NCI-H748 treated with DMSO at 0.1 percent for 48 hours (cell line): ENCODE data around the gene C4orf36.
A peak's percentile ranks its signal among the peaks of the same experiment; 100 is the strongest.

Experiments used
- DNase-seq: peaks from one replicate; lab custom pipeline; 2025; lab: John Stamatoyannopoulos, UW

The C4orf36 gene, protein sequence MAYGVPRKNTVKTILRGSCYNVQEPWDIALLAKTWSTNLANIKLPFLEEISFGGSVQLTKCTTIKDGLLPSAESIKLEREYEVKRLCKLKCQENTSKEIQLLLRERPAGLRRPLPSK

DNA sequence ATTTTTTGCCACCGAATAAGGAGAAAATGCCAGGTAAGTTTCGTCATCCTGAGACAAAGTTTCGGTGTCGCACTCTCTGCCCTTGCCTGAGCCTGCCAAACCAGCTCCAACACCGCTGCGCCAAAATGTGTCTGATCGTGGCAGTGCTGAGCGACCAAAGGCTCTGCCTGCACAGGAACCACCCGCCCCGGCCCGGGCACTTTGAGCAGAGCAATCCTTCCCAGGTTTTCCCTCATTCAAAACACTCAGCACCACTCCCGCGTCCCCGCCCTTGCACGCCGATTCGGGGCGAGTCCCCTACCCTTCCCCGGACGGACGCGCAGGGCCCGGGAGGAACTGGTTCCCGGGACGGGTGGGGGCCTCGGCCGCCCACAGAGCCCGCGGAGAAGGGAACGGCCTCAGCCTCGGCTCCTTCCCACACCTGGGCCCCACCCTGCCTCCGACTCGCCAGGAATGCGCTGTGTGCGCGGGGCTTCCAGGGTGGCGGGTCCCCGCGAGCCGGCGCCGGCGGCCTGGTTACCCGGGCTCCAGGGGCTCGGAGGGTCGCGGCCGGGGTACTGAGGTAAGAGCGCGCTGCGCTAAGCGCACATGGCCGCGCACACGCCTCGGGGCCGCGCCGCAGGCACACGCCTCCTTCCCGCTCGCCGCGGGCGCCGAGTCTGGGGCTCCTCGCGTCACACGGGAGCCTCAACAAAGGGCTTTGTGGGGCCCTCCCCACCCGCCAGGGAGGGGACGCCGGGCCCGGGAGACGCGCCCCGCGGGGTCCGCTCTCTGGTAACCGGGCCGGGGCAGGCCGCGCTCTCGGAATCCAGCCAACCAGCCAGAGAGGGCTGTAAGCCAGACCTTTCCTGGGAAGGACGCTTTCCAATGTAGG lies at the start of gene C4orf36:
TSS of gene C4orf36 (minus strand) at position 661 of the 874 bp plus-strand sequence. CDS start 902 bp downstream, outside the sequence.
- DNase-seq, result no peak

DNA sequence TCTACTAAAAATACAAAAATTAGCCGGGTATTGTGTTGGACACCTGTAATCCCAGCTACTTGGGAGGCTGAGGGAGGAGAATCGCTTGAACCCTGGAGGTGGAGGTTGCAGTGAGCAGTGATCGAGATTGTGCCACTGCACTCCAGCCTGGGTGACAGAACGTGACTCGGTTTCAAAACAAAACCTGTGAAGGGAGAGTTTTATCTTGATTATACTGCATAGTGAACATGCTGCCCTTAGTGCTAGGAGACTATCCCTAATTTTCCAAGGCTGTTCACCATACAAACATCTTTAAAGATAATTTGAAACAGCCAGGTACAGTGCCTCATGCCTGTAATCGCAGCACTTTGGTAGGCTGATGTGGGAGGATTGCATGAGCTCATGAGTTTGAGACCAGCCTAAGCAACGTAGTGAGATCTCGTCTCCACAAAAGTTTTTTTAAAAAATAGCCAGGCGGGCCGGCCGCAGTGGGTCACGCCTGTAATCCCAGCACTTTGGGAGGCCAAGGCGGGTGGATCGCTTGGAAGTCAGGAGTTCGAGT lies 48.8 kb upstream of the C4orf36 start:
- no peak for DNase-seq

DNA sequence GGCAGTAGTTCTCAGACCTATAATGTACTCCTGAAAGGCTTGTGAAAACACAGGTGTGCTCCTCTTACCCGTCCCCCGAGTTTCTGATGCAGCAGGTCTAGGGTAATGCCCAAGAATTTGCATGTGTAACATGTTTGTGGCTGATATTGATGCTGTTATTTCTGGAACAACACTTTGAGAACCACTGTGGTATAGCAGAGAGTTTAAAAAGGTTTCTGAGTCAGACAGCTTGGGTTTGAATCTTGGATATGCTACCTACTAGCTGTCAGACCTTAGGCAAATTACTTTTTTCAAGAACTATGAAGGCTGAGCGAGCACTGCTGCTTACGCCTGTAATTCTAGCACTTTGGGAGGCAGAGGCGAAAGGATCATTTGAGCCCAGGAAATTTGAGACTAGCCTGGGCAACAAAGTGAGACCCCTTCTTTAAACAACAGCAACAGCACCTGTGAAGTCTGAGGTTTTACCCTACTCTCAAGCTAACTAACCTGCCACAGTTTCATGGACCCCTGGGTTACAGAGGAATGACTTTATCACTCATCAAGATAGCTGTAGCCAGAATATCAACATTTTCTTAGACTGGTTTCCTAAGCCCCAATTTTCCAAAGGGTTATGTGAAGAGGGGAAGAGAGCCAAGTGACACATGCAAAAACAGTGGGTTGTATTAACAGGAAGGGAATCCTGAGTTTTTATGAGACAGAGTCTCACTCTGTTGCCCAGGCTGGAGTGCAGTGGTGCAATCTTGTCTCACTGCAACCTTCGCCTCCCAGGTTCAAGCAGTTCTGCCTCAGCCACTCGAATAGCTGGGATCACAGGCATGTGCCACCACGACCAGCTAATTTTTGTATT lies 47.7 kb upstream of the C4orf36 start:
- no peak for DNase-seq

DNA sequence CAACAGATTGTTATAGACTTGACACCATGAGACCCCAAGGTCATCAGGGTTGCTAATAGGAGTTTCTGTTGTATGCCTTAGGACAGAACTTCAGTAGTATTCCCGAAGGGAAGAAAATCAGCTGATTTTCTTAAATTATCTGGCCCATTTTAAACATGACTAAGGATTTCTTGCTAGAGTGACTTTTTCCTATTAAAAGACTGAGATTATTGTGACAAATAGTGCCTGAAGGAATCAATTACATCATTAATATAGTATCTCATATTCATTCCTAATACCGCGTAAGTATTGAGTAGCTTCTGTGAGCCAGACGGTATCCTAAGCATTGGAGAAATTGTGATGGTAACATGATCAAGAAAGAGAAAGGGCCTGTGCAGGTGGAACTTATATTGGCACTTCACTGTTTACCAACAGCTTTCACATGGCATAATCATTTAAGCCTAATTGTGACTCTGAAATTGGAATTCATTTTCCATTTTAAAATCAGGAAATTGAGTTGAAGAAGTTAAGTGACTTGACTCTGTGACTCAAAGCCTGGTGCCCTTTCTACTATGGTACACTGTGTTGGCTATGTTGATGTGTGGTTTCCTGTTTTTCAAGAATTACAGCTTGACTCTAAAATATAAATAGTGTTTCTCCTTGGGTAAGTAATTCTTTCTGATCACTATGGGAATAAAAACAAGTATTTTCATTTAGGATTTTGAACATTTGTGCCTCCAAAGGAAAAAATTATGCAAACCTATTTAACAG lies 46.7 kb upstream of the C4orf36 start:
- DNase-seq, result no peak

DNA sequence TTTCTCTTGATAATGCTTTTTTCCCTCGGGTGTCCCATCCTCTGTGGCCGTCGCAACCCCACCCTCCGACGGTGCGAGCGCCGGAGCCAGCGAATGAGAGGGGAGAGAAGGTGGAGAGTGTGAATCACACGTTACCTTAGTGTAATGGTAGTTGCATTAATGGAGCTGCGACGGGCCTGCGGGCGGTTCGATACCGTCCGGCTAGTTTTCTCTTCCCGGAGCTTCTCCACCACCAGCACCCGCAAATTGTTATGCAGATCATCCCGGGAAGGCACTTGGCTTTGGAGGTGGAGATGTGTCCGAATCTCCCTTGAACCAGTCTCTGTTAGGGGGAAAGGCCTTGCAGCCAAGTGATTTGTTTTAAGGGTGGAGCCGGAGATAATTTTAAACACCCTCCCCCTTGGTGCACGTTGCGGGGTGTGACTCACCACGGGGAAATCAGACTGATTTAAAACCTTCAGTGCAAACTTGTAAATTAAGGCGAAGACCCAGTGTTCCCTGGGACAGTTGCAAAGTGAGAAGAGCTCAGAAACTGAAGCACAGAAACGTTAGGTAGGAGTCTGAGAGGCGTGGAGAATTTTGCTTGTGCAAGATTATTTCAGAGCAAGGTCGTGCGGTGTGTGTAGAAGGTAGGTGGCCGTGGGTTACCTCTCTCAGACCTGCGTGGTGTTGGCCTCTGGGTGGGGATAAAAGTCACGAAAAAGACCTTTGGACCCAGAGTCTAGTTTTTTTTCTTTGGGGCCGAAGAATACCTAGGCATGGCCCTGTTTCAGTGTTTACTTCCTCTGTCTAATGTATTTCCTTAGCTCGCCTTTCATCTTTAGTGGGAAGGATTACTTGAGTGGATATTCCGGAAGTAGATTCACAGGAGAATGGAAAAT lies 43.9 kb upstream of the C4orf36 start:
- DNase-seq, result peak; percentile 30

DNA sequence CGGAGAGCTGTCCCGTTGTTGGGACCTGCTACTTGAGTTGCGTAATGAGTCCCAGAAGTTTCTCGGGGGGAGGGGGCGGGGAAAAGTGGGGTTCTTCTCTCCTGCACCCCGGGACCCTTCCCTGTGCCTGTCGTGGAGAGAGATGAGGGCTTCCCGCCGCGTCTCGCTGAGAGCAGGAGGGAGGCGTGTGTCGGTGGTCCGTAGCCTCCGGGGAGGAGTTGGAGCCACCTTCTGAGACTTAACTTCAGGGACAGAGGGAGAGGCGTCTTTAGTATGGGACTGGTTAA lies 43.3 kb upstream of the C4orf36 start:
- peak; percentile 30 for DNase-seq

DNA sequence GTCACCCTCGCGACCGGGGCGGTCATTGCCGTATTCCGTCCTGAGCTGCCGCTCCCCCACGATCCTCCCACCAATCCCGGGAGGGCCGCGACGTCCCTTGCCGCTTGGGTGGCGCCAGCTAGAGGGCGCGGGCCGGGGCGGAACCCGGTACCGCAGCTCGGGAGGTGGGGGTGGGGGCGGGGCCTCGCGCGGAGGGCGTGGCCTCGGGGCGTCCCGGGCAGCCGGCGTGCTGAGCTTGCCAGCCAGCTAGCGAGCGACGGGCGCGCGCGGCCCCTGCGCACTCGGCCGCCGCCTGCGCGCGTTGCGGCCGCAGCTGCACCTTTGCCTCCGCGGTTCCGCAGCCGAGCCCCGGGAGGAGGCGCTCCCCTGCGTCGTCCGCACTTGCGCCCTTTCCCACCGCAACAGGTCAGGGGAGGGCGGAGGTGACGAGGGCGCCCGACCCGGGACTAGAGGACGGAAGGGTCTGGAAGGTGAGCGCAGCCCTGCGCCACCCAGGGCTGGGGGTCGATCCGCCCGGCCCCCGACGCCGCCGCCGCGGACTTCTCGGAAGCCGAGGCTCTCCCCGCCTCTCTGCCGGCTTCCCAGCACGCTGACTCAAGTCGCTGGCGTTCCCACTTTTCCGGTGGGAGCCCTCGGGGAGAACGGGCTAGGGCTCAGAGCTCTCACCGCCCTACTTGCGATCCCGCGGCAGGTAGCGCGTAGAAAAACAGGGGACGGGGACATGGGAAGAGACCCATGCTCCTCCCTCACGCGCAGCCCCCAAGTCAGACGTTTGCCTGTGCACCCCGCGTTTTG lies 42.7 kb upstream of the C4orf36 start, which contains the start of gene AFF1:
TSS of gene AFF1 (plus strand) at position 241 of the 795 bp plus-strand sequence. CDS start 13,523 bp downstream, outside the sequence.
- peak; percentile 13 for DNase-seq

DNA sequence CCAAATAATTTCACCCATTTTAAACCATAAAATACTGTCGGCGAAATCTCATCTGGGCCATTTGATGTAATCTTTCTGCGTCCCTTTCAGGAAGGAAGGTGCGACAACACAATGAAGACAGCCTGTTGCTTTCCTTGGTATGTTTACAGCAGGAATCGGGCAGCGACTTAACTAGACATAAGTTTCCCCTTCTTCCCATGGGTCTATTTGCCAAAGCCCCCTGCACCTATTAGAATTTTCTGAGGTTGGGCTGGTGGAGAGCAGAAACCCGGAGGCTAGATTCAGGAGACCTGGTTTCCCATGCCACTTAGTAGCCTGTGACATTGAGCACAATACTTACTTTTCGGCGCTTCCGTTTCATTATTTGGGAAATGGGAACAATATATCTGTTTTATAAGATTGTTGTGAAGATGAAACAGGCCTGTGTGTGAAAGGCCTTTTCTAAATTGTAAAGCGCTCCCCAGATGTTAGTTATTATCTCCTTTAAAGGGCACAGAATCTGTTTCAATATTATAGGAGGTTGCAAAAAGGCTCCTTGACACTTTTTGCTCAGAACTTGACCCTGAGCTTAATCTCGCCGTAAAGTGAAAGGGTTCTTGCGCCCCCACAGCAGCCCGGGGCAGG lies 42.0 kb upstream of the C4orf36 start:
- peak; percentile 13 for DNase-seq

DNA sequence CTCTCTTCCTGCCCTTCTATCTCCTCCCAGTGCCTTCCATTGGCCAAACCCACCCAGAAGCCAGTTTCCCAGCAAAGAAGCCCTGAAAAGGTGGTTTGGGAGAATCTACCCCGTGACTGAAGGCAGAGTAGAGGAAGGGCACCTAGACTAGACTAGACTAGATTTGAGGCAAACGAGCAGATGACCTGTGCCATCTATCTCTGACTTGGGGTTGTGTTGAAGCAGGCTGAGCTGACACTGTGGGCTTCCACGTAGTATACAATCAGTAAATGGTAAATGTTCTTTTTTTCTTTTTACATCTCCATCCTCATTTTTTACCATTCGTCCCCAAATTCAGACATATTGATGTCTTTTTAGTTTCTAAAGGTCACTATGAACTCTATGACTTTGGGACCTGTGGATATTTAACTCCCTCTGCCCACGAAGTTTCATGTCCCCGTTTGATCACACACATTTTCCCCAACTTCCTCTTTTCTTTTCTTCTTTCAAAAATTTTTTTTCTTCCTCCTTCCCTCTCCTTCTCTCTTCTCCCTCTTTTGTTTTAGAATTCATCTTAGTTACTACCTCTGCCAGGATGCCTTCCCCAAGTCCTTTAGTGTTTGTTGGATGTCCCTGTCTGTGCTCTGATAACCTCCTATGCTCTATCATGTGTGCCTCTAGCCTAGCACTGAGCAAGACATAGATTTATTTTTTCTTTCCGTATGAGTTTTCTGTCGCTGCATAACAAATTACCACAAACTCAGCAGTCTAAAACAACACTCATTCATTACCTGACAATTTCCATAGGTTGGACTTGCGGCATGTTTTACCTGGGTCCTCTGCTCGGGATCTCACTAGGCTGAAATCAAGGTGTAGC lies 36.4 kb upstream of the C4orf36 start:
- no peak for DNase-seq

DNA sequence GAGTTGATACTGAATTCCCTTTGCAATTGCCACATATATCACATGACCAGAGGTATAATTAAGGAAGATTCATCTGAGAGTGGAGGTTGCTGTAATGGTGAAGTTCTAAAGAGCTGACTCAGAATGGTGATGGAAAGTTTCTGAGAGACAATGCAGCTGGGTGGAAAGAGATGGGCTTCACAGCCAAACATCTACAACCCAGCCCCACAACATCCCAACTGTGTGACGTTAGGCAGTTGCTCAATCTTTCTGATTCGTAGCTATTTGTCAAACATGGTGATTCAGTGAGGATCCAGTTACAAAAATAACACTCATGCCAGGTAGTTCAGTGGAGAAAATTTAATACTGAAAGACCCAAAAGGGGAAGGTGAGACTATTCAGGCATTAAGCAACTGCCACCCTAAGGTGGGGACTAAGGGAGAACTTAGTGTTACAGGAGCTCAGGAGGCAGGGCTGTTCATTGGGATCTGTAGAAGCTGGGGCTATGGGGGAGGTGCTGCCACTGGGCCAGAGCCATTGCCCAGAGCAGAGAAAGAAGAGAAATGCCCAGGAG lies 35.7 kb upstream of the C4orf36 start:
- no peak for DNase-seq

DNA sequence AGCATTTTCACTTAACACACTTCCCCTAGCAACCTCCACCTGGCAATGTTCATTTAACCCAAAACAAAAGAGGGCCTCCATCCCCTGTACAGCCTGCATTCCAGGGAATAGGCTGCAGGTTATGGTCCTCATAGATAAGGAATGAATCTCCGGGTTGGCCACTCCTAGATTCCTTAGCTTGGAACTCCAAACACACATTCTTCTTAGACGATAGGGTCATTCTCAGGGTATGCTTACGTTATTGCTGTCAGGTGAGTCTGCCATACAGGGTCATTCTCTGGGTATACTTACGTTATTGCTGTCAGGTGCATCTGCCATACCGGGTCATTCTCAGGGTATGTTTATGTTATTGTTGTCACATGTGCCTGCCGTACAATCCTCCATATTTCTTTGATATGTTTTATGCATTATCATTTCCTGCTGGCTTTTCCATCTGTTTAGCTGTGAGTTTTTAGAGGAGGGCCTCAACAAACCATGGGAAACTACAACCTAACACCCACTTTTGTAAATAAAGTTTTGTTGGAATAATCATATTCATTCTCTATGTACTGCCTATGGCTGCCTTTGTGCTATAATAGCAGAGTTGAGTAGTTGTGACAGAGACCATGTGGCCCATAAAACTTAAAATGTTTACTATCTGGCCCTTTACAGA lies 34.3 kb upstream of the C4orf36 start:
- no peak for DNase-seq

DNA sequence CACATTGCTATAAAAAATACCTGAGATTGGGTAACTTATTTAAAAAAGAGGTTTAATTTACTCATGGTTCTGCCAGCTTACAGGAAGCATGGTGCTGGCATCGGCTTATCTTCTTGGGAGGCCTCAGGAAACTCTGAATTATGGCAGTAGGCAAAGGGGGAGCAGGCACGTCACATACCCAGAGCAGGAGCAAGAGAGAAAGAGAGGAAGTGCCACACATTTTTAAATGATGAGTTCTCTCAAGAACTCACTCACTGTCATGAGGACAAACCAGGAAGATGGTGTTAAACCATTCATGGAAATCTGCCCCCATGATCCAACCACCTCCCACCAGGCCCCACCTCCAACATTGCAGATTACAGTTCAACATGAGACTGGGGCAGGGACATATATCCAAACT lies 32.6 kb upstream of the C4orf36 start:
- no peak for DNase-seq

DNA sequence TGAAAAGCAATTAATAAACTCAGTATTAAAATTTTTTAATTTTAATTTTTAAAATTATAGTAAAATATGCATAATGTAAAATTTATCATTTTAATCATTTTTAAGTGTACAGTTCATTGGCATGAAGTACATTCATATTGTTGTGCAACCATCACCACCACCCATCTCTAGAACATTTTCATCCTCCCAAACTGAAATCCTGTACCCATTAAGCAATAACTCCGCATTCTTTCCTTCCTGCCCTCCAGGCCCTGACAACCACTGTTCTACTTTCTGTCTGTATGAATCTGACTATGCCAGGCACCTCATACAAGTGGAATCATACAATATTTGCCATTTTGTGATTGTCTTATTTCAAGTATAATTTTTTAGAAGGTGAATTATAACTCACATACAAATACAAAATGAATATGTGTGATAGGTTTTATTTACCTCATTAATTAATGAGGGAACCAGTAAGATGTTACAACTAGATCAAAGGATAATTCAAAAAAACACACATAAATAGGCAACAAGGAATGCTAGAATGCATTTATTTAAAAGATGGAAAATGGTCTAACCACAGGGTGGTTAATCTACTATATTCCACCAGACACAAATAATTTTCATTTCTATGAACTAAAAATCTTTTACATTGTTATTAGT lies 29.5 kb upstream of the C4orf36 start:
- no peak for DNase-seq

DNA sequence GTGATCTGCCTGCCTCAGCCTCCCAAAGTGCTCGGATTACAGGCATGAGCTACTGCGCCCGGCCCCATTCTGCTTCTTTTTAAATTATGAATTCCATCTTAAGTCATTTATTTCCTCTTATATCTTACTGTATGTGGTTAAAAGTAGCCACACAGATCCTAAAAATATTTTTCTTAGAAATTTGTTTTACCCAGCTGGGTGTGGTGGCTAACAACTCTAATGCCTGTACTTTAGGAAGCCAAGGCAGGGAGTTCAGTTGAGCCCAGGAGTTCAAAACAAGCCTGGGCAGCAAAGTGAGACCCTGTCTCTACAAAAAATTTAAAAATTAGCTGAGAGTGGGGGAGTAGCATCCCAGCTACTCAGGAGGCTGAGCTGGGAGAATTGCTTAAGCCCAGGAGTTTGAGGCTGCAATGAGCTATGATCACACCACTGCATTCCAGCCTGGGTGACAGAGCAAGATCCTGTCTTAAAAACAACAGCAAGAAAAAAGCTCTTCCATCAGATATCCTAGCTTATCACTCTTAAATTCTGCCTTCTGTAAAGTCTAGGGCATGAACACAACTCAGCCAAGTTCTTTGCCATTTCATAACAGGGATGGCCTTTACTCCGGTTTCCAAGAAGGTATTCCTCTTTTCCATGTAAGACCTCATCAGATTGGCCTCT lies 27.5 kb upstream of the C4orf36 start:
- no peak for DNase-seq

DNA sequence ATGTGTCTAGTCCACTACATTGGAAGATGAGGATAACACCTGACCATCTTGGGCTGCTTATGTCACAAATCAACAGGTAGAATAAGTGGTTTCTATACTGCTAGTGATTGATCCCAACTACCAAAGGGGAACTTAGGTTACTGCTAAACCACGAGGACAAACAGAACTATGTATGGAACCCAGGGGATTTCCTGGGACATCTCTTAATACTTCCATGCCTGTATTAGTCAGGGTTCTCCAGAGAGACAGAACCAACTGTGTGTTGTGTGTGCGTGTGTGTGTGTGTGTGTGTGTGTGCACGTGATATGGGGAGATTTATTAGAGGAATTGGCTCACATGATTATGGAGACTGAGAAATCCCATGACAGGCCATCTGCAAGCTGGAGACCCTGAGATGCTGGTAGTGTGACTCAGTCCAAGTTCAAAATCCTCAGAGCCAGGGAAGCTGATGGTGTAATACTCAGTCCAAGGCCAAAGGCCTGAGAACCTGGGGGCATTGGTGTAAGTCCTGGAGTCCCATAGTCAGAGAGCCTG lies 26.4 kb upstream of the C4orf36 start:
- DNase-seq, result no peak
